Liver (tissue), 3 donors: Measurements from ENCODE around the gene BATF.

ENCODE experiments used
- ATF3 ChIP-seq: IDR thresholded peaks from 2 replicates; pipeline ENCODE4 v1.6.1; 2016; ENCODE audit warnings: antibody characterized with exemption
- CTCF ChIP-seq: fragments of 150-350 bp; IDR thresholded peaks from 2 replicates; pipeline ENCODE4 v1.5.1; 2017; ENCODE audit warnings: improper control_type of control experiment, low read depth, low read length; ENCODE audit not compliant: missing input control
- HNF4G ChIP-seq: IDR thresholded peaks from 2 replicates; pipeline ENCODE4 v1.6.1; 2016; ENCODE audit warnings: antibody characterized with exemption
- RAD21 ChIP-seq, 2 donors: IDR thresholded peaks; 2 replicates each; pipeline ENCODE4 v1.6.1; 2016; ENCODE audit warnings: antibody characterized with exemption in 2 of 2, mild to moderate bottlenecking in 2 of 2
- RXRA ChIP-seq, 2 donors: IDR thresholded peaks; 2 replicates each; pipeline ENCODE4 v1.6.1; 2017 to 2018; ENCODE audit warnings: antibody characterized with exemption in 2 of 2, mild to moderate bottlenecking in 1 of 2
- SP1 ChIP-seq: IDR thresholded peaks from 2 replicates; pipeline ENCODE4 v1.6.1; 2018; ENCODE audit warnings: antibody characterized with exemption, mild to moderate bottlenecking
- TAF1 ChIP-seq: conservative IDR thresholded peaks from 2 replicates; pipeline ENCODE4 v1.6.1; 2016; ENCODE audit warnings: antibody characterized with exemption, mild to moderate bottlenecking
- YY1 ChIP-seq: IDR thresholded peaks from 2 replicates; pipeline ENCODE4 v1.6.1; 2016; ENCODE audit warnings: antibody characterized with exemption, mild to moderate bottlenecking
- ZBTB33 ChIP-seq: IDR thresholded peaks from 2 replicates; pipeline ENCODE4 v1.6.1; 2016; ENCODE audit warnings: antibody characterized with exemption
- donor health status: healthy.
- donor health status: healthy.

GRCh38 chr14:75539162-75539560 lies 16.9 kb downstream of the BATF start:
- TF ChIP-seq CTCF (no peak), YY1 (no peak), RAD21 (IDR thresholded peaks at IDR 0.05) (no peak), RXRA (IDR thresholded peaks at IDR 0.05) (no peak), ATF3 (no peak), SP1 (no peak), TAF1 (no peak), HNF4G (no peak), ZBTB33 (no peak)
